ENCODE results near the gene SPRTN. TPM values are rescaled to one million over a fixed set of nuclear protein-coding genes. Genes with fewer than 3 reads are reported as not detected.
A peak's percentile ranks its signal among the peaks of the same experiment; 100 is the strongest.

SPRTN gene, protein sequence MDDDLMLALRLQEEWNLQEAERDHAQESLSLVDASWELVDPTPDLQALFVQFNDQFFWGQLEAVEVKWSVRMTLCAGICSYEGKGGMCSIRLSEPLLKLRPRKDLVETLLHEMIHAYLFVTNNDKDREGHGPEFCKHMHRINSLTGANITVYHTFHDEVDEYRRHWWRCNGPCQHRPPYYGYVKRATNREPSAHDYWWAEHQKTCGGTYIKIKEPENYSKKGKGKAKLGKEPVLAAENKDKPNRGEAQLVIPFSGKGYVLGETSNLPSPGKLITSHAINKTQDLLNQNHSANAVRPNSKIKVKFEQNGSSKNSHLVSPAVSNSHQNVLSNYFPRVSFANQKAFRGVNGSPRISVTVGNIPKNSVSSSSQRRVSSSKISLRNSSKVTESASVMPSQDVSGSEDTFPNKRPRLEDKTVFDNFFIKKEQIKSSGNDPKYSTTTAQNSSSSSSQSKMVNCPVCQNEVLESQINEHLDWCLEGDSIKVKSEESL
- 15.4 and 16.1 TPM in 2 replicates for total RNA-seq
- polyA plus RNA-seq: 10.6 and 15.4 TPM in 2 replicates
- 6.8 and 9.8 TPM in 2 replicates for polyA plus RNA-seq (2011; cell fraction: cytosol; rRNA removed)
- polyA plus RNA-seq (2011; cell fraction: nucleus; rRNA removed): 17.2 and 26.5 TPM in 2 replicates
- polyA plus RNA-seq (2012): 9.3 and 11.0 TPM in 2 replicates
- 23.3 and 24.3 TPM in 2 replicates for polyA minus RNA-seq
- 17.3 TPM for polyA minus RNA-seq (2011; cell fraction: cytosol; rRNA and poly(A)+ RNA removed)
- 48.4 and 54.6 TPM in 2 replicates for polyA minus RNA-seq (2011; cell fraction: nucleus; rRNA and poly(A)+ RNA removed)
- Bru-seq, nascent RNA: percentile 81 among the genes with signal in this experiment
- BruChase-seq, experiment 1, labeled RNA remaining after a 6-hour chase: percentile 71 among the genes with signal in this experiment
- percentile 87 among the genes with signal in this experiment for BruChase-seq, experiment 2, labeled RNA remaining after a 2-hour chase
- long read RNA-seq, transcript SPRTN-202 (5 exons, 3,468 nt): major isoform, 20 of 30 reads
- long read RNA-seq, partial matches to known transcripts: 0 of 30 reads
- long read RNA-seq, other reads (novel, unspliced or antisense): 5 of 30 reads

- H3K4me2 ChIP-seq (ENCODE audit: insufficient read depth, low read length): peak within 1 kb of the TSS; percentile 84
- intact Hi-C loops (cut with micrococcal nuclease): loop anchor here (1.0 to 10.0 kb wide), 3 partner anchors 14 to 361 kb away; partner anchors contain the start of genes ARV1 and TTC13
- H2AFZ ChIP-seq (ENCODE audit: low read depth, low read length): peak within 1 kb of the TSS; percentile 22
These were observed at the start of gene SPRTN for GRCh38 chr1:231338270-231339128. Gene SPRTN, plus strand, starts transcription at chr1:231338293. Its CDS starts 91 bp downstream, at chr1:231338384.

More at GRCh38 chr1:231338270-231339128, at the start of gene SPRTN:
- H3K4me1 ChIP-seq (ENCODE audit: control insufficient read depth, extremely low read depth, insufficient read depth, low read length): peaks cover 42% of the 10 kb centered on the region
- peaks cover 58% of the 10 kb centered on the region for H3K79me2 ChIP-seq (ENCODE audit: control insufficient read depth, insufficient read depth, low read length)
- H3K36me3 ChIP-seq (ENCODE audit: control insufficient read depth in 2 of 2, extremely low read depth in 1 of 2, insufficient read depth in 2 of 2, low read length in 2 of 2): peaks cover under 1 to 2% of the 10 kb centered on the region in 2 experiments
- TSS peak; percentile 67 for BruUV-seq (replicated peaks)
- no peaks in the 10 kb centered on the region for H4K20me1 ChIP-seq (replicated peaks; ENCODE audit: control insufficient read depth, extremely low read depth, insufficient read depth, low read length)
- DNase-seq (ENCODE audit: low read depth, low spot score) (peak; percentile 43), FAIRE-seq (no peak)
- ChIA-PET CTCF (interaction anchor here (1.0 to 2.2 kb wide), 18 partner anchors 12 to 264 kb away, joined by 3 to 11 read pairs (median 6); partner anchors contain the start of gene EGLN1), POLR2A (interaction anchor here (0.6 to 1.6 kb wide), 9 partner anchors 10 to 384 kb away, joined by 3 to 7 read pairs (median 3); no protein-coding TSS in a partner anchor)
- H3K27ac ChIP-seq (ENCODE audit: insufficient read depth, low read depth, low read length): peak within 1 kb of the TSS; percentile 90
- peak within 1 kb of the TSS; percentile 36 to 89 (median 70) for H3K4me3 ChIP-seq (replicated peaks in 1 of 3; ENCODE audit: insufficient read depth in 1 of 3, low read depth in 1 of 3, low read length in 3 of 3)
- no peaks in the 10 kb centered on the region for H3K27me3 ChIP-seq (ENCODE audit: control insufficient read depth in 2 of 2, insufficient read depth in 2 of 2, low read length in 2 of 2)
- peak within 1 kb of the TSS; percentile 93 for H3K9ac ChIP-seq (replicated peaks; ENCODE audit: extremely low read depth, insufficient read depth, low read length)
- TF ChIP-seq GATA2 (IDR thresholded peaks at IDR 0.05; ENCODE audit: insufficient read depth, insufficient read length, low read depth, low read length) (no peak), POLR2AphosphoS5 (IDR thresholded peaks at IDR 0.05; ENCODE audit: insufficient read depth, low read depth, low read length) (peak; percentile 54), MYC (IDR thresholded peaks at IDR 0.05; ENCODE audit: low read depth, low read length) (no peak), POLR2A (IDR thresholded peaks at IDR 0.05; ENCODE audit: low read depth, low read length) (no peak), EZH2 (IDR thresholded peaks at IDR 0.05; ENCODE audit: borderline replicate concordance, low read depth, low read length, severe bottlenecking) (no peak), FOS (IDR thresholded peaks at IDR 0.05; ENCODE audit: borderline replicate concordance, insufficient read depth, low read length) (no peak), JUN (IDR thresholded peaks at IDR 0.05; ENCODE audit: borderline replicate concordance, insufficient read depth, insufficient read length, low read depth) (no peak)
- TF ChIP-seq, protein P1, sequence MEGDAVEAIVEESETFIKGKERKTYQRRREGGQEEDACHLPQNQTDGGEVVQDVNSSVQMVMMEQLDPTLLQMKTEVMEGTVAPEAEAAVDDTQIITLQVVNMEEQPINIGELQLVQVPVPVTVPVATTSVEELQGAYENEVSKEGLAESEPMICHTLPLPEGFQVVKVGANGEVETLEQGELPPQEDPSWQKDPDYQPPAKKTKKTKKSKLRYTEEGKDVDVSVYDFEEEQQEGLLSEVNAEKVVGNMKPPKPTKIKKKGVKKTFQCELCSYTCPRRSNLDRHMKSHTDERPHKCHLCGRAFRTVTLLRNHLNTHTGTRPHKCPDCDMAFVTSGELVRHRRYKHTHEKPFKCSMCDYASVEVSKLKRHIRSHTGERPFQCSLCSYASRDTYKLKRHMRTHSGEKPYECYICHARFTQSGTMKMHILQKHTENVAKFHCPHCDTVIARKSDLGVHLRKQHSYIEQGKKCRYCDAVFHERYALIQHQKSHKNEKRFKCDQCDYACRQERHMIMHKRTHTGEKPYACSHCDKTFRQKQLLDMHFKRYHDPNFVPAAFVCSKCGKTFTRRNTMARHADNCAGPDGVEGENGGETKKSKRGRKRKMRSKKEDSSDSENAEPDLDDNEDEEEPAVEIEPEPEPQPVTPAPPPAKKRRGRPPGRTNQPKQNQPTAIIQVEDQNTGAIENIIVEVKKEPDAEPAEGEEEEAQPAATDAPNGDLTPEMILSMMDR (IDR thresholded peaks at IDR 0.05; ENCODE audit: extremely low read depth in 1 of 2, insufficient read depth in 1 of 2, low read depth in 1 of 2, low read length in 2 of 2): no peak
- TF ChIP-seq, protein P2, sequence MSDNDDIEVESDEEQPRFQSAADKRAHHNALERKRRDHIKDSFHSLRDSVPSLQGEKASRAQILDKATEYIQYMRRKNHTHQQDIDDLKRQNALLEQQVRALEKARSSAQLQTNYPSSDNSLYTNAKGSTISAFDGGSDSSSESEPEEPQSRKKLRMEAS (IDR thresholded peaks at IDR 0.05; ENCODE audit: insufficient read depth, insufficient read length): no peak
- H3K9me3 ChIP-seq (replicated peaks; ENCODE audit: control insufficient read depth, insufficient read depth, low read length): no peaks in the 10 kb centered on the region
- dilution Hi-C loops (cut with MboI; ENCODE audit: extremely low pct_ligation_motif_present, low sequenced_read_pairs): no loop called here
- no peaks in the 10 kb centered on the region for H3K9me1 ChIP-seq (replicated peaks; ENCODE audit: control insufficient read depth, extremely low read depth, insufficient read depth, low read length)
